Limb (tissue), 2 donors: ENCODE data around the gene COPZ1.
"Not testable (repeated sequence)": the region's sequence is repeated elsewhere in the genome, so short reads cannot be mapped to it uniquely, and the experiment has no call there.

Experiments used
- DNase-seq, 2 donors: peaks; one replicate each; pipeline ENCODE4 v3.0.0-alpha.2; 2016; ENCODE audit errors: extremely low spot score in 2 of 2

Gene COPZ1

GRCh38 chr12:54324617-54325441, at the start of gene COPZ1:
TSS of gene COPZ1 (plus strand) at chr12:54325131. CDS start at chr12:54325164, 33 bp downstream.
- DNase-seq = peak; percentile 94 to 100

DNA sequence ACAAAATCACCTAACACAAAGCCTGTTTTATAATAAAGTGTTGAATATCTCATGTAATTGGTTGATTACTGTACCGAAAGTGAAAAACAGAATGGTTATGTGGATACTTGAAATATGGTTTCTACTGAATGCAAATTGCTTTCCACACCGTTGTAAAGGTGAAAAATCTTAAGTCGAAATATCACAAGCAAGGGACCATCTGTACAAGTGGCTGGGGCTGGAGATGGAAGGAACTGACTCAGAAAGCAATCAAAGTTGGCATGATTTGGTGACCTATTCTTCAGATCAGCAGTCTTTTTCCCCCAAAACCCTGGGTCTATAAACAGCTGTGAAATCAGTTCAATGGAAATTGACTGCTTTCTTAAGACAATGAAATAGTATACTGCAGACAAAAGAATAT, 48.6 kb upstream of the COPZ1 start:
- no peak for DNase-seq

DNA sequence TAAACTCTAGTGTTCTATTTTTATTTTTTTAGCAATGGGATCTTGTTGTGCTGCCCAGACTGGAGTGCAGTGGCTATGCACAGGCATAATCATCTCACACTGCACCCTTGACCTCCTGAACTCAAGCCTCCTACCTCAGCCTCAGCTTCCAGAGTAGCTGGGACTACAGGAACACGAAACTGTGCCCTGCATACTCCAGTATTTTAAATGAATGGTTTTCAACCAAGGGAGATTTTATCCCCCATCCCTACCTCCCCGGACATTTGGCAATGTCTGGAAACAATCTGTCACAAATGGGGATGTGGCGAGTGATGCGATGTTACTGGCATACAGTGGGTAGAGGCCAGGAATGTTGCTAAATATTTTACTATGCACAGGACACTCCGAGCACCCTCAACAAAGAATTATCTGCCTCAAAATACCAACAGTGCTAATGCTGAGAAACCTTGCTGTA, 47.1 kb upstream of the COPZ1 start:
- no peak for DNase-seq

DNA sequence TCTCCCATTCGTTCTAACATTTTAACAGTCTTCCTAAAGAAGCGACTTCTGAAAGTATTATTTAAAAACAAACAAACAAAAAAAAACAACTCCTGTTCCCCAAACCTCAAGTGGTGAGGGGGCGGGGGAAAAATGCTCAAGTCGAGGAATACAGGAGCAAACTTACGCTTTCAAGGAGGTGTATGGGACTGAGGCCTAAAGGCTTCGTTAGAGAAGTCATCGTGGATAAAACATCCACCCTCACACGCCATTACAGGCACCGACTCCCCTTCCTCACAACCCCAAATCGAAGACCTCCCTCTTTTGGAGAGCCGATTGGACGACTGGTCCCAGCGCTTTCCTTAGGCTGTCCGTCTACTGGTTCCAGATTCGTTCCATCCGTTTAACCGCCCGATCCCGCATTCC, 45.7 kb upstream of the COPZ1 start:
- DNase-seq = no peak

GRCh38 chr12:54279632-54280467, 45.1 kb upstream of the COPZ1 start, which contains the start of gene CBX5:
TSS of gene CBX5 (minus strand) at chr12:54280122. CDS start at chr12:54257650, 22,472 bp downstream.
- DNase-seq = peak; percentile 99 to 100

- DNase-seq = peak; percentile 94 to 100
Observed at GRCh38 chr12:54280468-54281260, 44.3 kb upstream of the COPZ1 start, which contains the start of gene HNRNPA1. TSS of gene HNRNPA1 (plus strand) at chr12:54280726. CDS start at chr12:54280808, 82 bp downstream.

- not testable (repeated sequence) for DNase-seq
Observed at GRCh38 chr12:54281261-54281638, 43.7 kb upstream of the COPZ1 start.

DNA sequence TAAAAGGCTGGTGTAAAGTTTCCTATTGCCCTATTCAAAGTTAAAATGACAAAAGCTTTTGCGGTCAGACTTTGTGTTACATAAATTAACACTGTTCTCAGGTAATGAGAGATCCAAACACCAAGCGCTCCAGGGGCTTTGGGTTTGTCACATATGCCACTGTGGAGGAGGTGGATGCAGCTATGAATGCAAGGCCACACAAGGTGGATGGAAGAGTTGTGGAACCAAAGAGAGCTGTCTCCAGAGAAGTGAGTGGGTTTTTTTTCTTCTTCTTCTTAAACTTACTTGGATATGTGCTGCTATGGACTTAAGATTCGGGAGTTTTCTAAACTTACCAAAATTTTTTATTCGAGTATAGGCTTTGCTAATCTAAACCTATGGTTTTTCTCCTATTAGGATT, 43.2 kb upstream of the COPZ1 start:
- not testable (repeated sequence) for DNase-seq

DNA sequence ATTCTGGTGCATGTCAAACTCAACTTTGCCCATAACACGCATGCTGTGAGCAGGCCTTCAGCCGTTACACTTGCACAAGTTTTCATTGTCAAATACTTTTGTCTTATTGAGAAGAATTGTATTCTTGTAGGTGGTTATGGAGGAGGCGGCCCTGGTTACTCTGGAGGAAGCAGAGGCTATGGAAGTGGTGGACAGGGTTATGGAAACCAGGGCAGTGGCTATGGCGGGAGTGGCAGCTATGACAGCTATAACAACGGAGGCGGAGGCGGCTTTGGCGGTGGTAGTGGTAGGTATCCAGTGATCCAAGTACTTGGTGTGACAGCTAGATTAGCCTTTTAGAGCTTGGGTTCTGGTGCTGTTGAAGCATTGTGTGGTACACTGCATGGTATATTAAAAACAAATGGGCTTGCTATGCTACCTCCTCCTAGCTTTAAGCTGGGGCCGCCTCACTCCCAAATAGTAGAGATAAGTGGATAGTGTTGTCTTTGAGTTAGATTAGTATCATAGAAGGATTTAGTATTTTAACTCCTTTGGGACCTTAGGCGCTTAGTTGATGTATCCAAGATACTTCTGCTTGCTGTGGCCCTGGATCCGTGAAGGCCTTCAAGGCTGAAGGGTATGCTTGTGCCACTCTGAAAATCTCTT, 41.9 kb upstream of the COPZ1 start:
- no peak for DNase-seq

DNA sequence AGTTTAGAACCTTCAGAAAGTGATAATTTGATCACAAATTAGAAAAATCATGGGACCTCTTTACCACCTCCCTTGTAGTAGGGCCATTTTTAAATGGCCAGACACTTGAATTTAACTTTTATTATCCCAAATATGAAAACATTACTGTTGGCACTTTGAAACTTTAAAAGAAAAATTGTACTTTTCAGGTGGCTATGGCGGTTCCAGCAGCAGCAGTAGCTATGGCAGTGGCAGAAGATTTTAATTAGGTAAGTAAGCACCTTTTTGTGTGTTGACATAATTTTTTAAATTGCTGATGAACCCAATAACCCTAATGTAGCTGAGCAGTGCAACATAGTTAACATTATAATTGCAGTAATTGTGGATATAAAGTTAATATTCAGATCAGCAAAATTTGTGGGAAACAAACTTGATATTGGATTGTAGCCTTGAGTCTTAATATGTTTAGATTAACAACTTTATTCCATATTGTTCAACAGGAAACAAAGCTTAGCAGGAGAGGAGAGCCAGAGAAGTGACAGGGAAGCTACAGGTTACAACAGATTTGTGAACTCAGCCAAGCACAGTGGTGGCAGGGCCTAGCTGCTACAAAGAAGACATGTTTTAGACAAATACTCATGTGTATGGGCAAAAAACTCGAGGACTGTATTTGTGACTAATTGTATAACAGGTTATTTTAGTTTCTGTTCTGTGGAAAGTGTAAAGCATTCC, 40.7 kb upstream of the COPZ1 start:
- not testable (repeated sequence) for DNase-seq

DNA sequence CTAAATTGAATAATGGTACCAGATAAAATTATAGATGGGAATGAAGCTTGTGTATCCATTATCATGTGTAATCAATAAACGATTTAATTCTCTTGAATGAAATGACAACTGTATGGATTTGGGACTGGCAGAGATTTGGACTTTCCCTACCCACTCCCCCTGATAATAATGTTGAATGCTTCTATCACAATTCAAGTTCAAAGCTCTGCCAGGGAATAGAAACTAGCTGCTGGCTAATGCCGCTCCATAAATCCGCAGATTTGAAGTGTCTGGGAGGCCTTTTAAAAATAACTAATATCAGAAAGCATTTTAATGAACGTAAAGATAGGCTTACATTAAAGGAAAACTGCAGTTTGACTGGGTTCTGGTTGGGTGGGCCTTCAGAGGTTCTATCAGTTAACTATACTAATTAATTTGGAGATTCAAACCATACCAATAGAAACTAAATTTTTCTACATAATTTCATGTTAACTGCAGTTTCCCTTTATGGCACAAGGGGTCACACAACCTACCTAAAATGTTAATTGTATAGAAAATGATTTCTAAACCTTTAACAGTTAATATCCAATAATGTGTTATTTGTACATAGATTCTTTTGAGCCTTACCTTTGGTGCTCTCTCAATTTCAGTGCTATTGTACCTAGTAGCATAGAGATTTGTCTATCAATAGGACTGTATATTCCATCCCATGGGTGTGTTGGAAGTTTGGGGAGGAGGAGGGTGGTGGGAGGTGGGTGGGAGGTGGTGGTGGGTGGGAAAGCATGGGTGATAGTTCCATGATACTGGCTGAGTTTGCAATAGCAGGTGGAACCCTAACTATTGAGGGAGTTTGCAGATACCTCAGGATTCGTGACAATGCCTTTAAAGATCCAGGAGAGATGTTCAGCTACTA, 39.5 kb upstream of the COPZ1 start:
- DNase-seq = no peak

GRCh38 chr12:54286042-54287030, 38.6 kb upstream of the COPZ1 start:
- no peak for DNase-seq

DNA sequence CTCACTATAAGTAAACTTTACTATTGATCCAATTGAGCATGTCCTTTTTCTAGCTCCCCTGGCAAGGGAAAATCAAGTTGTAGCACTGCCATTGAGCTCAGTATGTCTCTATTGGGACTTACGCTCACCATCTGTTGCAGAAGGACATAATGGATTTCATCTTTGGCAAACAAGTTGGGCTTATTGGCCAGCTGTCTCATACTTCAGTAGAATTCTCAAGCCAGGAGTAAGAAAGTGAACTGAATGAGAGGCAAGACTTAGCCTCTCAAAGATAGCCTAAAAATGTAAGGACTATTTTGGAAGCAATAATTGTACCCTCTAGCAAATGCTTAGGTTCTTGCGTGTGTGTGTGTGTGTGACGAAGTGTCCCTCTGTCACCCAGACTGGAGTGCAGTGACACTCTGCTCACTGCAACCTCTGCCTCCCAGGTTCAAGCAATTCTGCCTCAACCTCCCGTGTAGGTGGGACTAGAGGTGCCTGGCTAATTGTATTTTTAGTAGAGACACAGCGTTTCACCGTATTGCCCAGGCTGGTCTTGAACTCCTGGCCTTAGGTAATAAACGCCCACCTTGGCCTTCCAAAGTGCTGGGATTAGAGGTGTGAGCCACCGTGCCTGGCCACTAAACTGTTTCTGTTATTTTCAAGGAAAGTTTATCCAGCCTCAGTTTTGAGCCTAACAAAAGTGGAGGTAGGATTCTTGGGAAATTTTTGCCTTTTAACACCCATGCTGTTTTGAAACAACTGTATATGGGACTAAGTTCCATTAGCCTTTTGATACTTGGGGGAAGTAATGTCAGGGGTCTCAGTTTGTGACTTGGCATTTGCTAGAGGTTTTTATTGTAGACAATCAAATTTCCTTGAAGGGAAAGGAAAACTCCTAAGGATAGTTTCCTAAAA, 37.4 kb upstream of the COPZ1 start:
- DNase-seq = no peak

- no peak for DNase-seq
Observed at GRCh38 chr12:54292083-54292930, 32.6 kb upstream of the COPZ1 start.

- DNase-seq = no peak
Observed at GRCh38 chr12:54292931-54293241, 32.0 kb upstream of the COPZ1 start.
